MM.1S (cell line): Measurements from ENCODE around the gene ACBD5.

Experiments
- DNase-seq: peaks from one replicate; pipeline ENCODE4 v3.0.0-alpha.2; 2015
- H2AFZ ChIP-seq: fragments of 300-600 bp; sonication (generic); 2 replicates; pipeline ENCODE4 v1.6.0; 2016; ENCODE audit warnings: antibody characterized with exemption, low read length
- H3F3A ChIP-seq: fragments of 300-600 bp; sonication (generic); 2 replicates; pipeline ENCODE4 v1.6.1; 2016; ENCODE audit warnings: mild to moderate bottlenecking, antibody characterized with exemption, low read length, moderate library complexity, mixed read lengths; ENCODE audit not compliant: insufficient read depth
- H3K27ac ChIP-seq: fragments of 300-600 bp; sonication (generic); 2 replicates; pipeline ENCODE4 v1.5.1; 2016; ENCODE audit warnings: mild to moderate bottlenecking, low read length
- H3K27me3 ChIP-seq: fragments of 300-600 bp; sonication (generic); replicated peaks from 2 replicates; pipeline ENCODE4 v1.6.0; 2016; ENCODE audit warnings: low read length; ENCODE audit not compliant: insufficient read depth
- H3K36me3 ChIP-seq: fragments of 300-600 bp; sonication (generic); replicated peaks from 2 replicates; pipeline ENCODE4 v1.6.1; 2016; ENCODE audit warnings: mild to moderate bottlenecking, low read length, mixed read lengths; ENCODE audit not compliant: insufficient read depth
- H3K4me1 ChIP-seq: fragments of 300-600 bp; sonication (generic); 2 replicates; pipeline ENCODE4 v1.6.1; 2016; ENCODE audit warnings: low read length, mixed read lengths
- H3K4me2 ChIP-seq: fragments of 300-600 bp; sonication (generic); 2 replicates; pipeline ENCODE4 v1.6.0; 2016; ENCODE audit warnings: low read depth, low read length
- H3K4me3 ChIP-seq: fragments of 300-600 bp; sonication (generic); 2 replicates; pipeline ENCODE4 v1.5.1; 2016; ENCODE audit warnings: low read length, mixed read lengths
- H3K79me2 ChIP-seq: fragments of 300-600 bp; sonication (generic); 2 replicates; pipeline ENCODE4 v1.6.1; 2016; ENCODE audit warnings: mixed run types, low read length, mixed read lengths
- H3K9ac ChIP-seq: fragments of 300-600 bp; sonication (generic); 2 replicates; pipeline ENCODE4 v1.6.1; 2016; ENCODE audit warnings: low read length, mixed read lengths
- H3K9me2 ChIP-seq: fragments of 300-600 bp; sonication (generic); replicated peaks from 2 replicates; pipeline ENCODE4 v1.6.1; 2016; ENCODE audit warnings: mild to moderate bottlenecking, low read length, mixed read lengths; ENCODE audit not compliant: insufficient read depth
- H3K9me3 ChIP-seq: fragments of 300-600 bp; sonication (generic); replicated peaks from 2 replicates; pipeline ENCODE4 v1.6.1; 2016; ENCODE audit warnings: mild to moderate bottlenecking, low read length, mixed read lengths; ENCODE audit not compliant: insufficient read depth
- H4K20me1 ChIP-seq: fragments of 300-600 bp; sonication (generic); 2 replicates; pipeline ENCODE4 v1.6.1; 2016; ENCODE audit warnings: mild to moderate bottlenecking, low read length, moderate library complexity, mixed read lengths; ENCODE audit not compliant: insufficient read depth
- CTCF ChIP-seq: fragments of 300-600 bp; sonication (generic); IDR thresholded peaks from 2 replicates; pipeline ENCODE4 v1.5.1; 2016; ENCODE audit warnings: antibody characterized with exemption, low read length, mixed read lengths
- EZH2 ChIP-seq: fragments of 300-600 bp; sonication (generic); optimal IDR thresholded peaks from 2 replicates; pipeline ENCODE3; 2017; ENCODE audit warnings: low read depth, mild to moderate bottlenecking, antibody characterized with exemption, low read length, mixed read lengths
- EZH2phosphoT487 ChIP-seq: fragments of 300-600 bp; sonication (generic); IDR thresholded peaks from 2 replicates; pipeline ENCODE4 v1.6.1; 2018; ENCODE audit warnings: antibody characterized with exemption, low read length

ACBD5 gene

GRCh38 chr10:27152687-27153086 lies 87.9 kb downstream of the ACBD5 start:
- Histone ChIP-seq H4K20me1 (peaks cover 13% of the 10 kb centered on the region), H3K4me1 (peaks cover 11% of the 10 kb centered on the region), H2AFZ (no peak overlapping the region), H3K4me2 (peak overlapping the region; percentile 94), H3K36me3 (peaks cover 5% of the 10 kb centered on the region; the same call in 1 of the 2 replicates), H3K27ac (no peak overlapping the region), H3K4me3 (peak overlapping the region; percentile 95), H3K9me2 (no peaks in the 10 kb centered on the region), H3K79me2 (peaks cover 87% of the 10 kb centered on the region), H3F3A (peaks cover 23% of the 10 kb centered on the region), H3K27me3 (no peaks in the 10 kb centered on the region), H3K9ac (peak overlapping the region; percentile 99; the same call in 1 of the 2 replicates), H3K9me3 (no peaks in the 10 kb centered on the region)
- no peak for DNase-seq
- TF ChIP-seq EZH2 (no peak), CTCF (no peak), EZH2phosphoT487 (no peak)

GRCh38 chr10:27150261-27150660 lies 90.3 kb downstream of the ACBD5 start:
- no peak overlapping the region for H3K4me2 ChIP-seq
- no peak overlapping the region for H3K4me3 ChIP-seq
- peaks cover 11% of the 10 kb centered on the region for H3K4me1 ChIP-seq
- H3K27ac ChIP-seq, result no peak overlapping the region
- H4K20me1 ChIP-seq, result peaks cover 15% of the 10 kb centered on the region
- no peak overlapping the region for H2AFZ ChIP-seq
- H3K36me3 ChIP-seq, result peaks cover 5% of the 10 kb centered on the region
- no peak for DNase-seq
- H3F3A ChIP-seq, result peaks cover 8% of the 10 kb centered on the region
- H3K79me2 ChIP-seq, result peaks cover 87% of the 10 kb centered on the region
- H3K9me2 ChIP-seq, result no peaks in the 10 kb centered on the region
- no peaks in the 10 kb centered on the region for H3K27me3 ChIP-seq
- H3K9me3 ChIP-seq, result no peaks in the 10 kb centered on the region
- TF ChIP-seq EZH2, result no peak
- TF ChIP-seq CTCF, result no peak
- TF ChIP-seq EZH2phosphoT487, result no peak
- H3K9ac ChIP-seq, result no peak overlapping the region

GRCh38 chr10:27147701-27148100 lies 92.9 kb downstream of the ACBD5 start:
- Histone ChIP-seq H3K79me2 (peaks cover 88% of the 10 kb centered on the region), H3K9ac (no peak overlapping the region), H3K27ac (no peak overlapping the region), H3K4me1 (peaks cover 6% of the 10 kb centered on the region), H3K36me3 (peaks cover 11% of the 10 kb centered on the region), H3F3A (no peaks in the 10 kb centered on the region), H3K4me3 (no peak overlapping the region), H3K27me3 (no peaks in the 10 kb centered on the region), H4K20me1 (peaks cover 15% of the 10 kb centered on the region), H2AFZ (no peak overlapping the region), H3K9me2 (no peaks in the 10 kb centered on the region), H3K9me3 (no peaks in the 10 kb centered on the region), H3K4me2 (no peak overlapping the region)
- TF ChIP-seq EZH2phosphoT487, result no peak
- no peak for TF ChIP-seq CTCF
- TF ChIP-seq EZH2, result no peak
- no peak for DNase-seq
